ENCODE results near the gene PHLDB1. TPM values are rescaled to one million over a fixed set of nuclear protein-coding genes. Genes with fewer than 3 reads are reported as not detected.
"Not testable (repeated sequence)": the region's sequence is repeated elsewhere in the genome, so short reads cannot be mapped to it uniquely, and the experiment has no call there.

Gene PHLDB1
- total and polyA plus RNA-seq, 4 donors: 4.8 to 15.4 (median 6.0) TPM

DNA sequence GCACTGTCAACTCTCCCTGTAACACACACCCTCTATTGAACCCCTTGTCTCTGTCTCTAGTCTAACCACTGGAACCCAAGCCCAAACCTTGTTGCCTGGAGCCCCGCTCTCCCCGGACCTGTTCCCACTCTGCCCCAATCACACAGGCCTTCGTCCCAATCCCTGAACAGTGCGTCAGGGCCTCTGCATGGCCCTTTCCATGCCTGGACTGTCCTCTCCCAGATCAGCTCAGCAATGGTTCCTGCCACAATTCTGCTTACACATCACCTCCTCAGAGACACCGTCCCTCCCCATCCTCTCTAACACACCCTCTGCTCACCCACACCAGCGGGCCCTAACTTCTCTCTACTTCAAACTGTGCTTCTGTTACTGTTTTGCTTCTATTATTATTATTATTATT is 70.6 kb downstream of the PHLDB1 start:
- no peak overlapping the region for H3K27ac ChIP-seq (ENCODE audit: low read depth in 1 of 2, low read length in 2 of 2)
- no peak overlapping the region for H3K9ac ChIP-seq (ENCODE audit: low read depth in 1 of 2, low read length in 2 of 2)
- WGBS: 89% methylated on average over 6 of the region's 6 CpGs
- DNase-seq (ENCODE audit: low spot score): no peak
- no peak overlapping the region for H3K4me3 ChIP-seq (ENCODE audit: low read depth in 1 of 3, low read length in 3 of 3)
- H3K9me3 ChIP-seq (ENCODE audit: control insufficient read depth in 4 of 4, low read length in 3 of 4): no peaks in the 10 kb centered on the region
- H3K36me3 ChIP-seq (ENCODE audit: control insufficient read depth in 4 of 4, insufficient read depth in 3 of 4, low read depth in 1 of 4, low read length in 3 of 4): no peaks in the 10 kb centered on the region
- no peaks in the 10 kb centered on the region for H3K27me3 ChIP-seq (ENCODE audit: control insufficient read depth in 4 of 4, insufficient read depth in 4 of 4, low read length in 3 of 4)
- TF ChIP-seq RAD21 (IDR thresholded peaks at IDR 0.05) (no peak), SP1 (IDR thresholded peaks at IDR 0.05) (no peak), NR2F2 (IDR thresholded peaks at IDR 0.05) (no peak), FOXA2 (IDR thresholded peaks at IDR 0.05) (no peak), TAF1 (conservative IDR thresholded peaks at IDR 0.05) (no peak), HNF4G (IDR thresholded peaks at IDR 0.05) (no peak), RXRA (IDR thresholded peaks at IDR 0.05) (no peak)
- TF ChIP-seq, protein P1, sequence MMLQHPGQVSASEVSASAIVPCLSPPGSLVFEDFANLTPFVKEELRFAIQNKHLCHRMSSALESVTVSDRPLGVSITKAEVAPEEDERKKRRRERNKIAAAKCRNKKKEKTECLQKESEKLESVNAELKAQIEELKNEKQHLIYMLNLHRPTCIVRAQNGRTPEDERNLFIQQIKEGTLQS (IDR thresholded peaks at IDR 0.05): no peak
- TF ChIP-seq, protein P2, sequence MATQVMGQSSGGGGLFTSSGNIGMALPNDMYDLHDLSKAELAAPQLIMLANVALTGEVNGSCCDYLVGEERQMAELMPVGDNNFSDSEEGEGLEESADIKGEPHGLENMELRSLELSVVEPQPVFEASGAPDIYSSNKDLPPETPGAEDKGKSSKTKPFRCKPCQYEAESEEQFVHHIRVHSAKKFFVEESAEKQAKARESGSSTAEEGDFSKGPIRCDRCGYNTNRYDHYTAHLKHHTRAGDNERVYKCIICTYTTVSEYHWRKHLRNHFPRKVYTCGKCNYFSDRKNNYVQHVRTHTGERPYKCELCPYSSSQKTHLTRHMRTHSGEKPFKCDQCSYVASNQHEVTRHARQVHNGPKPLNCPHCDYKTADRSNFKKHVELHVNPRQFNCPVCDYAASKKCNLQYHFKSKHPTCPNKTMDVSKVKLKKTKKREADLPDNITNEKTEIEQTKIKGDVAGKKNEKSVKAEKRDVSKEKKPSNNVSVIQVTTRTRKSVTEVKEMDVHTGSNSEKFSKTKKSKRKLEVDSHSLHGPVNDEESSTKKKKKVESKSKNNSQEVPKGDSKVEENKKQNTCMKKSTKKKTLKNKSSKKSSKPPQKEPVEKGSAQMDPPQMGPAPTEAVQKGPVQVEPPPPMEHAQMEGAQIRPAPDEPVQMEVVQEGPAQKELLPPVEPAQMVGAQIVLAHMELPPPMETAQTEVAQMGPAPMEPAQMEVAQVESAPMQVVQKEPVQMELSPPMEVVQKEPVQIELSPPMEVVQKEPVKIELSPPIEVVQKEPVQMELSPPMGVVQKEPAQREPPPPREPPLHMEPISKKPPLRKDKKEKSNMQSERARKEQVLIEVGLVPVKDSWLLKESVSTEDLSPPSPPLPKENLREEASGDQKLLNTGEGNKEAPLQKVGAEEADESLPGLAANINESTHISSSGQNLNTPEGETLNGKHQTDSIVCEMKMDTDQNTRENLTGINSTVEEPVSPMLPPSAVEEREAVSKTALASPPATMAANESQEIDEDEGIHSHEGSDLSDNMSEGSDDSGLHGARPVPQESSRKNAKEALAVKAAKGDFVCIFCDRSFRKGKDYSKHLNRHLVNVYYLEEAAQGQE (IDR thresholded peaks at IDR 0.05): no peak
- peaks cover 2 to 26% (median 19%) of the 10 kb centered on the region in 4 donors for H3K4me1 ChIP-seq (ENCODE audit: control insufficient read depth in 4 of 4, insufficient read depth in 4 of 4, low read length in 3 of 4)

DNA sequence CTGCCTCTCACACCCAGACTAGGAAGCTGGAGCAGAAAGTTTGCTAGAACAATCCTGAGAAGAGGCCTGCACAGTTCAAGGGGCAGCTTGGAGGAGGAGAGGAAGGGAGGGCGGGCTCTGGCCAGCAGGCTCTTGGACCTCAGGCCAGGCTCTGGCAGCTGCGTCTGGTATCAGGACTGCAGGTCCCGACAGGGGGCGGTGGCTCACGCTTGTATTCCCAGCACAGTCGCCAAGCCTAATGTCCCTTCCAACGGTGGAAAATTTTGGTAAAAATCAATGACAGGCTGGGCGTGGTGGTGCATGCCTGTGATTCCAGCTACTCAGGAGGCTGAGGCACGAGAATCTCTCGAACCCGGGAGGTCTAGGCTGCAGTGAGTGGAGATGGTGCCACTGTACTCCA is 71.5 kb downstream of the PHLDB1 start:
- not testable (repeated sequence) for H3K9ac ChIP-seq (ENCODE audit: low read depth in 1 of 2, low read length in 2 of 2); H3K36me3 ChIP-seq (ENCODE audit: control insufficient read depth in 4 of 4, insufficient read depth in 3 of 4, low read depth in 1 of 4, low read length in 3 of 4); H3K9me3 ChIP-seq (ENCODE audit: control insufficient read depth in 4 of 4, low read length in 3 of 4); DNase-seq (ENCODE audit: low spot score); H3K27me3 ChIP-seq (ENCODE audit: control insufficient read depth in 4 of 4, insufficient read depth in 4 of 4, low read length in 3 of 4); H3K4me3 ChIP-seq (ENCODE audit: low read depth in 1 of 3, low read length in 3 of 3); H3K27ac ChIP-seq (ENCODE audit: low read depth in 1 of 2, low read length in 2 of 2)
- 27% methylated on average over 11 of the region's 11 CpGs for WGBS
- peak in 1 of 2 donors; percentile 39 for TF ChIP-seq RAD21 (IDR thresholded peaks at IDR 0.05)
- peaks cover 2 to 18% (median 11%) of the 10 kb centered on the region in 4 donors for H3K4me1 ChIP-seq (ENCODE audit: control insufficient read depth in 4 of 4, insufficient read depth in 4 of 4, low read length in 3 of 4)

GRCh38 chr11:118679483-118679882 is 72.1 kb downstream of the PHLDB1 start, which contains the start of gene TREH:
TREH (minus strand) TSS chr11:118679650; CDS start chr11:118679627, 23 bp downstream.
- H3K9ac ChIP-seq (ENCODE audit: low read depth in 1 of 2, low read length in 2 of 2): no peak within 1 kb of the TSS
- no peaks in the 10 kb centered on the region for H3K27me3 ChIP-seq (ENCODE audit: control insufficient read depth in 4 of 4, insufficient read depth in 4 of 4, low read length in 3 of 4)
- H3K36me3 ChIP-seq (ENCODE audit: control insufficient read depth in 4 of 4, insufficient read depth in 3 of 4, low read depth in 1 of 4, low read length in 3 of 4): no peaks in the 10 kb centered on the region
- no peak for DNase-seq (ENCODE audit: low spot score)
- H3K27ac ChIP-seq (ENCODE audit: low read depth in 1 of 2, low read length in 2 of 2): no peak within 1 kb of the TSS
- H3K4me1 ChIP-seq (ENCODE audit: control insufficient read depth in 4 of 4, insufficient read depth in 4 of 4, low read length in 3 of 4): peaks cover 2 to 13% (median 8%) of the 10 kb centered on the region in 4 donors
- no peak within 1 kb of the TSS for H3K4me3 ChIP-seq (ENCODE audit: low read depth in 1 of 3, low read length in 3 of 3)
- 15% methylated on average over 5 of the region's 5 CpGs for WGBS
- no peaks in the 10 kb centered on the region for H3K9me3 ChIP-seq (ENCODE audit: control insufficient read depth in 4 of 4, low read length in 3 of 4)
- TF ChIP-seq JUND (IDR thresholded peaks at IDR 0.05) (peak in 1 of 2 donors; percentile 27), YY1 (IDR thresholded peaks at IDR 0.05) (no peak), HNF4G (IDR thresholded peaks at IDR 0.05) (peak; percentile 85), TAF1 (conservative IDR thresholded peaks at IDR 0.05) (peak; percentile 15), GABPA (IDR thresholded peaks at IDR 0.05 in 1 of 2, conservative IDR thresholded peaks at IDR 0.05 in 1 of 2) (no peak), SP1 (IDR thresholded peaks at IDR 0.05) (peak; percentile 82), HNF4A (conservative IDR thresholded peaks at IDR 0.05) (peak; percentile 90 to 91), RXRA (IDR thresholded peaks at IDR 0.05) (peak; percentile 55 to 67), EGR1 (IDR thresholded peaks at IDR 0.05; ENCODE audit: low read depth in 2 of 2) (no peak)
- TF ChIP-seq, protein P2 (IDR thresholded peaks at IDR 0.05): peak; percentile 38
